ENCODE results near the gene C17orf107. TPM values are rescaled to one million over a fixed set of nuclear protein-coding genes. Genes with fewer than 3 reads are reported as not detected.

C17orf107 gene
- total RNA-seq, 1 experiment from 2014 or later: 1.7 TPM

DNA sequence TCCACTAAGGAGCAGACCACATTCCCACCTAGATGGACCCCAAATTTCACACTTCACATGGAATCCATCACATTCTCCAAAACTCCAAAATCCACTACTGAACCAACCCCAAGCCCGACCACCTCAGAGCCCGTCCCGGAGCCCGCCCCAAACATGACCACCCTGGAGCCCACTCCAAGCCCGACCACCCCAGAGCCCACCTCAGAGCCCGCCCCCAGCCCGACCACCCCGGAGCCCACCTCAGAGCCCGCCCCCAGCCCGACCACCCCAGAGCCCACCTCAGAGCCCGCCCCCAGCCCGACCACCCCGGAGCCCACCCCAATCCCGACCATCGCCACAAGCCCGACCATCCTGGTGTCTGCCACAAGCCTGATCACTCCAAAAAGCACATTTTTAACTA lies 34.3 kb downstream of the C17orf107 start:
- Histone ChIP-seq H4K20me1 (ENCODE audit: insufficient read depth) (no peaks in the 10 kb centered on the region), H3K27me3 (ENCODE audit: insufficient read depth, low read length) (no peaks in the 10 kb centered on the region), H3K9ac (ENCODE audit: low read length) (no peak overlapping the region), H2AFZ (ENCODE audit: low read depth, low read length, poor library complexity, severe bottlenecking) (no peak overlapping the region), H3K9me2 (ENCODE audit: insufficient read depth) (no peaks in the 10 kb centered on the region), H3K4me1 (ENCODE audit: control insufficient read depth in 1 of 2, insufficient read depth in 2 of 2, low read length in 2 of 2) (peaks cover 9 to 17% of the 10 kb centered on the region in 2 experiments), H3K36me3 (ENCODE audit: control insufficient read depth in 1 of 2, insufficient read depth in 2 of 2, low read length in 2 of 2) (peaks cover 0 to 17% of the 10 kb centered on the region in 2 experiments; a peak in 1 of 4 replicates), H3K79me2 (ENCODE audit: insufficient read depth, low read length) (peaks cover 11% of the 10 kb centered on the region), H3K4me2 (ENCODE audit: low read length) (peak overlapping the region; percentile 56; the same call in 1 of the 2 replicates), H3K27ac (ENCODE audit: low read depth, low read length) (no peak overlapping the region), H3K4me3 (replicated peaks in 1 of 2; ENCODE audit: low read depth in 1 of 2, low read length in 2 of 2) (no peak overlapping the region), H3K9me3 (ENCODE audit: control insufficient read depth in 1 of 2, insufficient read depth in 1 of 2, low read depth in 1 of 2, low read length in 2 of 2) (no peaks in the 10 kb centered on the region)
- POLR2A ChIA-PET: interaction anchor here (0.7 kb wide), 1 partner anchor 1724 kb away, joined by 3 read pairs; no protein-coding TSS in a partner anchor
- DNase-seq (ENCODE audit: low read depth, low spot score) (no peak), ATAC-seq (0 out of 2 replicates have a peak, but pooled peaks have one; percentile 2)
- intact Hi-C loops (cut with micrococcal nuclease): loop anchor here (2.0 kb wide), 1 partner anchor 13 kb away; no protein-coding TSS in a partner anchor
- no peak for TF ChIP-seq POLR2AphosphoS5 (IDR thresholded peaks at IDR 0.05; ENCODE audit: low read depth, low read length)
- TF ChIP-seq ZNF274 (IDR thresholded peaks at IDR 0.05; ENCODE audit: low read depth, low read length): no peak
- no peak for TF ChIP-seq SRF (IDR thresholded peaks at IDR 0.05; ENCODE audit: low read depth)
- TF ChIP-seq, protein P1, sequence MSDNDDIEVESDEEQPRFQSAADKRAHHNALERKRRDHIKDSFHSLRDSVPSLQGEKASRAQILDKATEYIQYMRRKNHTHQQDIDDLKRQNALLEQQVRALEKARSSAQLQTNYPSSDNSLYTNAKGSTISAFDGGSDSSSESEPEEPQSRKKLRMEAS (IDR thresholded peaks at IDR 0.05): no peak
- no peak for TF ChIP-seq TCF7L2 (IDR thresholded peaks at IDR 0.05; ENCODE audit: borderline replicate concordance, extremely low read depth, insufficient read depth, insufficient read length)
- TF ChIP-seq ELF1 (IDR thresholded peaks at IDR 0.05; ENCODE audit: borderline replicate concordance, low read depth): no peak
- no peak for TF ChIP-seq CBX3 (IDR thresholded peaks at IDR 0.05; ENCODE audit: low read depth)
- TF ChIP-seq SP1 (IDR thresholded peaks at IDR 0.05; ENCODE audit: low read depth): no peak
- no peak for TF ChIP-seq EZH2 (IDR thresholded peaks at IDR 0.05)
- TF ChIP-seq, protein P2, sequence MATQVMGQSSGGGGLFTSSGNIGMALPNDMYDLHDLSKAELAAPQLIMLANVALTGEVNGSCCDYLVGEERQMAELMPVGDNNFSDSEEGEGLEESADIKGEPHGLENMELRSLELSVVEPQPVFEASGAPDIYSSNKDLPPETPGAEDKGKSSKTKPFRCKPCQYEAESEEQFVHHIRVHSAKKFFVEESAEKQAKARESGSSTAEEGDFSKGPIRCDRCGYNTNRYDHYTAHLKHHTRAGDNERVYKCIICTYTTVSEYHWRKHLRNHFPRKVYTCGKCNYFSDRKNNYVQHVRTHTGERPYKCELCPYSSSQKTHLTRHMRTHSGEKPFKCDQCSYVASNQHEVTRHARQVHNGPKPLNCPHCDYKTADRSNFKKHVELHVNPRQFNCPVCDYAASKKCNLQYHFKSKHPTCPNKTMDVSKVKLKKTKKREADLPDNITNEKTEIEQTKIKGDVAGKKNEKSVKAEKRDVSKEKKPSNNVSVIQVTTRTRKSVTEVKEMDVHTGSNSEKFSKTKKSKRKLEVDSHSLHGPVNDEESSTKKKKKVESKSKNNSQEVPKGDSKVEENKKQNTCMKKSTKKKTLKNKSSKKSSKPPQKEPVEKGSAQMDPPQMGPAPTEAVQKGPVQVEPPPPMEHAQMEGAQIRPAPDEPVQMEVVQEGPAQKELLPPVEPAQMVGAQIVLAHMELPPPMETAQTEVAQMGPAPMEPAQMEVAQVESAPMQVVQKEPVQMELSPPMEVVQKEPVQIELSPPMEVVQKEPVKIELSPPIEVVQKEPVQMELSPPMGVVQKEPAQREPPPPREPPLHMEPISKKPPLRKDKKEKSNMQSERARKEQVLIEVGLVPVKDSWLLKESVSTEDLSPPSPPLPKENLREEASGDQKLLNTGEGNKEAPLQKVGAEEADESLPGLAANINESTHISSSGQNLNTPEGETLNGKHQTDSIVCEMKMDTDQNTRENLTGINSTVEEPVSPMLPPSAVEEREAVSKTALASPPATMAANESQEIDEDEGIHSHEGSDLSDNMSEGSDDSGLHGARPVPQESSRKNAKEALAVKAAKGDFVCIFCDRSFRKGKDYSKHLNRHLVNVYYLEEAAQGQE (IDR thresholded peaks at IDR 0.05; ENCODE audit: low read depth): no peak
- no peak for TF ChIP-seq YY1 (IDR thresholded peaks at IDR 0.05; ENCODE audit: extremely low read depth, insufficient replicate concordance, low read depth, low read length)
- no peak for TF ChIP-seq FOSL1 (IDR thresholded peaks at IDR 0.05; ENCODE audit: low read depth)
- no peak for TF ChIP-seq JUND (IDR thresholded peaks at IDR 0.05)
- TF ChIP-seq CEBPB (IDR thresholded peaks at IDR 0.05; ENCODE audit: low read depth): no peak
- RAD21 ChIA-PET (ENCODE audit: low non-redundant PET in 1 of 2, low total read pairs in 2 of 2, uncharacterized antibody in 2 of 2, unreplicated experiment in 2 of 2): no interaction called here
- CTCF ChIA-PET: no interaction called here
- BruUV-seq (replicated peaks): no TSS peak
